Loucy (cell line): ENCODE data around the gene AGXT2.
A peak's percentile ranks its signal among the peaks of the same experiment; 100 is the strongest.

Experiments
- H2AFZ ChIP-seq: fragments of 200-600 bp; sonication (generic); 2 replicates; pipeline ENCODE4 v1.6.0; 2016; ENCODE audit warnings: antibody characterized with exemption, mild to moderate bottlenecking, low read length, moderate library complexity
- H3F3A ChIP-seq: fragments of 200-600 bp; 2 replicates; pipeline ENCODE4 v1.6.0; 2016; ENCODE audit warnings: antibody characterized with exemption, low read depth, mild to moderate bottlenecking
- H3K27me3 ChIP-seq: fragments of 200-600 bp; sonication (generic); 2 replicates; pipeline ENCODE4 v1.6.1; 2014; ENCODE audit warnings: low read length, mild to moderate bottlenecking; ENCODE audit not compliant: insufficient read depth, poor library complexity, severe bottlenecking
- H3K36me3 ChIP-seq: fragments of 200-600 bp; sonication (generic); 2 replicates; pipeline ENCODE4 v1.6.1; 2016; ENCODE audit warnings: low read length; ENCODE audit not compliant: insufficient read depth
- H3K4me1 ChIP-seq: fragments of 200-600 bp; sonication (generic); 2 replicates; pipeline ENCODE4 v1.5.1; 2014; ENCODE audit warnings: low read length, mild to moderate bottlenecking; ENCODE audit not compliant: insufficient read depth, poor library complexity, severe bottlenecking
- H3K4me2 ChIP-seq: fragments of 200-600 bp; sonication (generic); 2 replicates; pipeline ENCODE4 v1.6.0; 2014; ENCODE audit warnings: antibody characterized with exemption, low read length, low read depth, mild to moderate bottlenecking; ENCODE audit not compliant: poor library complexity, severe bottlenecking
- H3K4me3 ChIP-seq: fragments of 200-600 bp; sonication (generic); 2 replicates; pipeline ENCODE4 v1.5.1; 2014; ENCODE audit warnings: low read length, mild to moderate bottlenecking, mixed read lengths; ENCODE audit not compliant: poor library complexity, severe bottlenecking
- H3K79me2 ChIP-seq: fragments of 200-600 bp; sonication (generic); 2 replicates; pipeline ENCODE4 v1.6.1; 2014; ENCODE audit warnings: low read length; ENCODE audit not compliant: insufficient read depth
- H3K9ac ChIP-seq: fragments of 200-600 bp; sonication (generic); 2 replicates; pipeline ENCODE4 v1.6.0; 2014; ENCODE audit warnings: mild to moderate bottlenecking, low read depth, low read length, moderate library complexity; ENCODE audit not compliant: poor library complexity, severe bottlenecking
- H3K9me2 ChIP-seq: fragments of 200-600 bp; sonication (generic); replicated peaks from 2 replicates; pipeline ENCODE4 v1.6.1; 2016; ENCODE audit warnings: low read depth, low read length, mixed read lengths
- H3K9me3 ChIP-seq: fragments of 200-600 bp; sonication (generic); 2 replicates; pipeline ENCODE4 v1.6.1; 2014; ENCODE audit warnings: mild to moderate bottlenecking, antibody characterized with exemption, low read length, low read depth; ENCODE audit not compliant: insufficient read depth
- H4K20me1 ChIP-seq: fragments of 200-600 bp; sonication (generic); 2 replicates; pipeline ENCODE4 v1.6.0; 2014; ENCODE audit warnings: antibody characterized with exemption, low read length, mild to moderate bottlenecking; ENCODE audit not compliant: insufficient read depth, poor library complexity, severe bottlenecking
- EZH2phosphoT487 ChIP-seq: fragments of 200-600 bp; IDR thresholded peaks from 2 replicates; pipeline ENCODE4 v1.6.1; 2018; ENCODE audit warnings: antibody characterized with exemption, mild to moderate bottlenecking, moderate library complexity, borderline replicate concordance
- TF ChIP-seq, protein P1 (sequence below): fragments of 200-600 bp; sonication (generic); conservative IDR thresholded peaks from 2 replicates; pipeline ENCODE4 v1.5.1; 2014; ENCODE audit warnings: mild to moderate bottlenecking, antibody characterized with exemption, low read length

AGXT2 gene

DNA sequence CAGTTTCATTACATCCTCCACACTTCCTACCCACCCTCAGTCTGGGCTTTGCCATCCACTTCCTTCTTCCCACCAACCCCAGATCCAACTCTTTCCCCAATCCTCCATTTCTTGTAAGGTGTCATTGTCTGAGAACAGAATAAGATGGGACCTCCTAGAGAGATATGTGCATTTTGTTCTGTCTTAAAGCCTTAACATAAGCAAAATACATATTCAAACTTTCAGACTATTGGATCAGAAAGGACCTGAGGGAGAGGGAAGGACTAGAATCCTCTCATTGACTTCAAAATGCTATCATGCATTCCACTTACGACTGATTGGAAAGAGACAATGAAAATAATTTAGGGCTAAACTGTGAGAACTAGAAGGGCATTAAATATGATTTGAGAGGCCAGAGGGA lies 43.0 kb downstream of the AGXT2 start:
- Histone ChIP-seq H2AFZ (no peak overlapping the region), H3K36me3 (no peaks in the 10 kb centered on the region), H3K4me3 (no peak overlapping the region), H3K9me2 (no peaks in the 10 kb centered on the region), H3K27me3 (no peaks in the 10 kb centered on the region), H3K9ac (no peak overlapping the region), H3K4me2 (no peak overlapping the region), H3K4me1 (no peaks in the 10 kb centered on the region), H3F3A (no peaks in the 10 kb centered on the region), H3K79me2 (no peaks in the 10 kb centered on the region), H4K20me1 (no peaks in the 10 kb centered on the region), H3K9me3 (no peaks in the 10 kb centered on the region)
- no peak for TF ChIP-seq EZH2phosphoT487
- TF ChIP-seq, protein P1, sequence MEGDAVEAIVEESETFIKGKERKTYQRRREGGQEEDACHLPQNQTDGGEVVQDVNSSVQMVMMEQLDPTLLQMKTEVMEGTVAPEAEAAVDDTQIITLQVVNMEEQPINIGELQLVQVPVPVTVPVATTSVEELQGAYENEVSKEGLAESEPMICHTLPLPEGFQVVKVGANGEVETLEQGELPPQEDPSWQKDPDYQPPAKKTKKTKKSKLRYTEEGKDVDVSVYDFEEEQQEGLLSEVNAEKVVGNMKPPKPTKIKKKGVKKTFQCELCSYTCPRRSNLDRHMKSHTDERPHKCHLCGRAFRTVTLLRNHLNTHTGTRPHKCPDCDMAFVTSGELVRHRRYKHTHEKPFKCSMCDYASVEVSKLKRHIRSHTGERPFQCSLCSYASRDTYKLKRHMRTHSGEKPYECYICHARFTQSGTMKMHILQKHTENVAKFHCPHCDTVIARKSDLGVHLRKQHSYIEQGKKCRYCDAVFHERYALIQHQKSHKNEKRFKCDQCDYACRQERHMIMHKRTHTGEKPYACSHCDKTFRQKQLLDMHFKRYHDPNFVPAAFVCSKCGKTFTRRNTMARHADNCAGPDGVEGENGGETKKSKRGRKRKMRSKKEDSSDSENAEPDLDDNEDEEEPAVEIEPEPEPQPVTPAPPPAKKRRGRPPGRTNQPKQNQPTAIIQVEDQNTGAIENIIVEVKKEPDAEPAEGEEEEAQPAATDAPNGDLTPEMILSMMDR = no peak

DNA sequence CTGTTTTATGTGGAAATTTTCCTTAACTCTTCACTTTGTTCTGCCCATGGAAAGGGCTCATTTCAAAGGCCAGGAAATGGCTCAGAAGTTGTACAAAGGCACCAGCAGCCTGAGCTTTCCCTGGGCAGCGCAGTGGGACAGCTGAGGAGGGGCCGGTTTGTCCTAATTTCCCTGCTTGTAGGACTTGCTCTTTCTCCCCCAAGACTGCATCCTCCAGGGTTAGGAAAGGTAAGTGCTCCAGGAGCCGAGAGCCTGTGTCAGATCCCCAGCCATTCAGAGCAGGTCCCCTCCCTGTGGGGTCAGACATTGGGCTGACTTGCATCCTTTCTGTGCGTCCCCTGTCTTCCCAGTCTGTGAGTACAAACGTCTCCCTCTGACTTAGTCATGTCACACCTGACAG lies 43.5 kb downstream of the AGXT2 start:
- H3K27me3 ChIP-seq = no peaks in the 10 kb centered on the region
- no peaks in the 10 kb centered on the region for H4K20me1 ChIP-seq
- H3K79me2 ChIP-seq = no peaks in the 10 kb centered on the region
- H3K9me3 ChIP-seq = no peaks in the 10 kb centered on the region
- no peaks in the 10 kb centered on the region for H3K9me2 ChIP-seq
- H3K9ac ChIP-seq = no peak overlapping the region
- H3F3A ChIP-seq = no peaks in the 10 kb centered on the region
- H2AFZ ChIP-seq = no peak overlapping the region
- H3K4me3 ChIP-seq = no peak overlapping the region
- TF ChIP-seq, protein P1 = no peak
- no peak for TF ChIP-seq EZH2phosphoT487
- no peak overlapping the region for H3K4me2 ChIP-seq
- H3K36me3 ChIP-seq = no peaks in the 10 kb centered on the region
- no peaks in the 10 kb centered on the region for H3K4me1 ChIP-seq

DNA sequence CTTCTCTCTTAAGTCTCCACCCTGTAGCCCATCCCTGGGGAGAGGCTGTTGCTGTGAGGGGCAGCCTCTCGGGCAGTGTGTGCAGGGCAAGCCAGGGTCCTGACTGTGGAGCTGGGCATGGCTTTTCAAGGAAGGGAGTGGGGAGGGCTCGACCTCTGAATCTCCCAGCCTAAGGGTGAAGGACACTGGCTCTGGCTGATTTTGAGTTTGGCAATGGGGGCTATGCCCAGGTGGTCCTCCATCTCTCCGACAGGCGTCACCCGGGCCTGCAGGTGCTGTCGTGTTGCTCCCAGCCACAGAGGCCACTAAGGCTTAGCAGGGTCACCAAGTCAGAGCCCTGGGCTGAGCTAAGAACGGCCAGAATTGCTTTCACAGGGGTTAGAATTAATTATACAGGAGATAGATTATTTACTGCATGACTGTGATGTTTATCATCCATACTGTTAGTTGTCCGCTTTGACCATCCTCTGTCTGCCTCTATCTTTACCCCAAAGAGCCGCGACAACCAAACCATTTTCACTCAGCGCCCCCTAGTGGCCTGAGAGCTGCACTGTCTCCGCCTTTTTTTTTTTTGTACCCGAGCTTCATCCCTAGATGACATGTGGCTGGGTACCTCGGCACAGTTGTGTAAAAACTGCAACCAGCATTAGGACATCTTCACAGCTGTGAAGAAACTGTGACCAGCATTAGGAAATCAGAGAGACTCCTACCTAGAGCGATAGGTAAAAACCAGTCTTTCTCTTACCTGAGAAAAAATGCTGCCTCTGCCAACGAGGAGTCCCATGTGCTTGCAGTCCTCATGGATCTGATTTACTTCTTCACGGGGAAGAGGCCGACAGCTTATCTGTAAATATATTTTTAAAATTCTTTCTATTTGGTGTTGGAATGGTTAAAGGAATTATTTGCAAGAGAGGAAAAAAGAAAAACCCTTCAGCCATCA lies 44.5 kb downstream of the AGXT2 start:
- no peak overlapping the region; the same call in 1 of the 2 replicates for H2AFZ ChIP-seq
- no peaks in the 10 kb centered on the region for H3K36me3 ChIP-seq
- no peaks in the 10 kb centered on the region for H3K9me3 ChIP-seq
- H3F3A ChIP-seq = no peaks in the 10 kb centered on the region
- no peaks in the 10 kb centered on the region for H3K9me2 ChIP-seq
- no peaks in the 10 kb centered on the region for H3K4me1 ChIP-seq
- H3K79me2 ChIP-seq = no peaks in the 10 kb centered on the region
- H3K9ac ChIP-seq = no peak overlapping the region
- H3K27me3 ChIP-seq = no peaks in the 10 kb centered on the region
- H3K4me3 ChIP-seq = no peak overlapping the region
- no peak for TF ChIP-seq EZH2phosphoT487
- TF ChIP-seq, protein P1 = peak; percentile 97
- H3K4me2 ChIP-seq = no peak overlapping the region
- no peaks in the 10 kb centered on the region for H4K20me1 ChIP-seq
